GM21390 (cell line): ENCODE results near the gene TAF11L9.
"Not testable (repeated sequence)": the region's sequence is repeated elsewhere in the genome, so short reads cannot be mapped to it uniquely, and the experiment has no call there.

Source experiments
- ATAC-seq: cut with Tn5 transposase; IDR thresholded peaks from one replicate; pipeline ENCODE4 v1.9.1; 2021; ENCODE audit not compliant: unreplicated experiment

The TAF11L9 gene

DNA sequence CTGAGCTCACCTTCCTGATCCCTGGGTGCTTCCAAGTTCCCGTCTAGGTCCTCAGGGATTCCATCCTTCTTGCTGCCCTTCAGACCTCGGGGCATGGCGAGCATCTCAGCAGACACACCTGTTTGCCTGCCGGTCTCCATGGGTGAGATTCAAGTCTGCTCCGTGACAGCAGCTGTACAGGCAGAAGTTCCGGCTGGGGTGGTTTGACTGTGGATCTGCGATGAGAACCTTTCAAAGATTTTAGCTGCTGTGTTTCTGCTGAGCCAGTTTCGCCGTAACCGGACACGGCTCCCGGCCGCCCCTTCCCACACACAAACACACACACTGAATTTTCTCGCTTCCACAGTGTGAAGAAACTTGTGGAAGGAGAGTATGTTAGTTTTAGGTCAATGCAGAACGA, at the start of gene TAF11L9:
TAF11L9 (minus strand) TSS at position 140 of the 400 bp plus-strand sequence.
- not testable (repeated sequence) for ATAC-seq

DNA sequence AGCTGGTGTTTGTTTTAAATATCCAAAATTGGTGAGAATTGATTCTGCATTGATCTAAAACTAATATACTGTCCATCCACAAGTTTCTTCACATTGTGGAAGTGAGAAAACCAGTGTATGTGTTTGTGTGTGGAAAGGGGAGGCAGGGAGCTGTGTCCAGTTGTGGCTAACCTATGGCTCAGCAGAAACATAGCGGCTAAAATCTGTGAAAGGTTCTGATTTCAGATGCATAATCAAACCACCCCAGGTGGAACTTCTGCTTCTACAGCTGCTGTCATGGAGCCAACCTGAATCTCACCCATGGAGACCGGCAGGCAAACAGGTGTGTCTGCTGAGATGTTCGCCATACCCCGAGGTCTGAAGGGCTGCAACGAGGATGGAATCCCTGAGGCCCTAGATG, 40.0 kb upstream of the TAF11L9 start, which contains the start of gene TAF11L14:
TAF11L14 (plus strand) TSS at position 301 of the 400 bp plus-strand sequence.
- no peak for ATAC-seq

DNA sequence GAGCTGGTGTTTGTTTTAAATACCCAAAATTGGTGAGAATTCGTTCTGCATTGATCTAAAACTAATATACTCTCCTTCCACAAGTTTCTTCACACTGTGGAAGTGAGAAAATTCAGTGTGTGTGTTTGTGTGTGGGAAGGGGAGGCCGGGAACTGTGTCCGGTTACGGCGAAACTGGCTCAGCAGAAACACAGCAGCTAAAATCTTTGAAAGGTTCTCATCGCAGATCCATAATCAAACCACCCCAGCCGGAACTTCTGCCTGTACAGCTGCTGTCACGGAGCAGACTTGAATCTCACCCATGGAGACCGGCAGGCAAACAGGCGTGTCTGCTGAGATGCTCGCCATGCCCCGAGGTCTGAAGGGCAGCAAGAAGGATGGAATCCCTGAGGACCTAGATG, 37.6 kb upstream of the TAF11L9 start, which contains the start of gene TAF11L13:
TAF11L13 (plus strand) TSS at position 301 of the 400 bp plus-strand sequence.
- ATAC-seq, result not testable (repeated sequence)

DNA sequence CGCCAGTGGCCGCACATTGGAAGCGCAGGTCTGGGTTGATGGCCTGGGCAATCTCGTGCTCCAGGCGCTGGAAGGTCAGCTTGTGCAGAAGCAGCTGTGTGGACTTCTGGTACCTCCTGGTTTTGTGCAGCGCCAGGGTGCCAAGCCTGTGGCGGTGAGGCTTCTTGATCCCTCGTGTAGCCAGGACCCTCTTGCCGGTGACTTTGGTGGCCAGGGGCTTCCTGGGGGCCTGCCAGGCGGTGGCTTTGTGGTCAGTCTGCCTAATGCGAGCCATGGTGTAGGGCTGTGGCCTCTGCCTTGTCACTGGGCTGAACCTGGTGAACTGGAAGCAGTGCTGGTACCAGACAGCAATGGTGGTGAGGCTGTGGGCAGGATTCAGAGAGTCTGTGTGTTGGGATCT, 31.5 kb upstream of the TAF11L9 start:
- no peak for ATAC-seq

DNA sequence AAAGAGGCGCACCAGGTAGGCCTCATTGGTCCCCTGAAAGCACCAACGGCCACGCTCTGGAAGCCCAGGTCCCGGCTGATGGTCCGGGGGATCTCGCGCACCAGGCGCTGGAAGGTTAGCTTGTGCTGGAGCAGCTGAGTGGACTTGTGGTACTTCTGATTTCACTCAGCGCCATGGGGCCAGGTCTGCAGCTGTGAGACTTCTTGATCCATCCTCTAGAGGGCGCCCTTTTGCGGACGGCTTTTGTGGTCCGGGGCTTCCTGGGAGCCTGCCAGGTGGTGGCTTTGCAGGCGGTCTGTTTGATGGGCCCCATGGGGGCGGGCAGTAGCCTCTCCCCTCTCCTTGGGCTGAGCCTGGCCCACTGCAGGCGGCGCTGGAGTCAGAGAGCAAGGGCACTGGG, 26.4 kb upstream of the TAF11L9 start:
- ATAC-seq, result no peak

DNA sequence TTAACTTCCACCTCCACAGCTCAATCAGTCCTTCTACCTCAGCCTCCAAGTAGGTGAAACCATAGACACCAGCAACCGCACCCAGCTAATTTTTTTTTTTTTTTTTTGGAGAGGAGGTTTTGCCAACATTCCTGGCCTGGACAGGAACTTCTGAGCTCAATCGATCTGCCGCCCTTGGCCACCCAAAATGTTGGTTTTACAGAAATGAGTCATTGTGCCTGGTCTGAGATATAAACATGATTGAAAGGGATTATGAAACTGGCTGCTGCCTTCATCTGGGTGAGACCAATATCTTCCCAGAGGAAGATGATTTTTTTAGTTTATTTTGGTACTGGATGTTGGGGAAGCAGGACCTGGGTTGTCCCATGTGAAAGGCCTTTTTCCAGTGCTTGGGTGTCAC, 25.2 kb upstream of the TAF11L9 start:
- ATAC-seq, result no peak

DNA sequence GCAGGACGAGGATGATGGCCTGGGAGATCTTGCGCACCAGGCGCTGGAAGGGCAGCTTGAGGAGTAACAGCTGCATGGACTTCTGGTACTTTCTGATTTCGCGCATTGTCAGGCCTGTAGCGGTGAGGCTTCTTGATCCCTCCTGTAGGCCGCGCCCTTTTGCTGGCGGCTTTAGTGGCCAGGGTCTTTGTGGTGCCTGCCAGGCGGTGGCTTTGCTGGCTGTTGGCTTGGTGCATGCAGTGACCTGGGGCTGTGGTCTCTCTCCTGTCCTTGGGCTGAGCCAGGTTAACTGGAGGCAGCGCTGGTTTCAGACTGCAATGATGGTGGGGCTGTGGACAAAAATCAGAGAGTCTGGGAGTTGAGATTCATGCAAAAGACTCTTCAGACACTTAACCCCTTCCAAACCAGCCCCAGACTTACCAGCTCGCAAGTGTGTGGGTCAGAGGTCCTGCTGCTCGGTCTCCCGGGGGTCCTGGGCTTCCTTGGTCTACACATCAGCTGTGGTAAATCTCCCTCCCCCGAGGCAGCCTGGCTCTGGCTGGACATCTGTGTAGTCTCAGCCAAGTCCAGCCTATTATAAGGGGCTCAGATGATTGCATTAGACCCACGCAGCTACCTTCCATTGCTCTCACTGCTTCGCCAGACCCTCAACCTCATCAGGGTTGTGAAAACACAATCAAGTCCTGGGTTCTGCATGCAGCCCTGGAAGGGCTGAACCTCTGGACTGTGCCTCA, 20.8 kb upstream of the TAF11L9 start:
- ATAC-seq, result no peak

DNA sequence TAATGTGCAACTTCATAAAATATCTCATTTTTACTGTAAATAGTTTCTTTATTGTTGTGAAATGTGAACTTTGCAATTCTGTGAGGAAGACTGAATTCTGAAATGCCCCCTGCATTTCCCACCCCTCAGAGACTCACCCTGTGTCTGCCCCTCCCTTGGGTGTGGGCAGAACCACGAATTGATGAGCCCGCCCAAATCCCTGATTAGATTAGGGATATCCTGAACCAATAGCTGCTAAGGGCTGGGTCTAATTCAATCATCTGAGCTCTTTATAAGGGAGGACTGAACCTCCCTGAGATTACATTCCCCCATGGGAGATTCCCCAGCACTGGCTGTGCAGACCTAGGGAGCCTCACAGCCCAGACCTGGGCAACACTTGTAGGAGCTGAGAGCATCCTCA, 15.9 kb upstream of the TAF11L9 start, which contains the start of gene TAF11L12:
TAF11L12 (plus strand) TSS at position 301 of the 400 bp plus-strand sequence.
- not testable (repeated sequence) for ATAC-seq

DNA sequence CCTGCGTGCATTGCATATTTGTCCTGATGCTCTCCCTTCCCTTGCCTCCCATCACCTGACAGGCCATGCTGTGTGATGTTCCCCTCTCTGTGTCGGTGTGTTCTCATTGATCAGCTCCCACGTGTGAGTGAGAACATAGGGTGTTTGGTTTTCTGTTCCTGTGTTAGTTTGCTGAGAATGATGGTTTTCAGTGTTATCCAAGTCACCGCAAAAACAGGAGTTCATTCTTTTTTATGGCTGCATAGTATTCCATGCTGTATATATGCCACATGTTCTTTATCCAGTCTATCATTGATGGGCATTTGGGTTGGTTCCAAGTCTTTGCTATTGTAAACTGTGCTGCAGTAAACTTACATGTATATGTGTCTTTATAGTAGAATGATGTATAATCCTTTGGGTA, 13.3 kb upstream of the TAF11L9 start:
- not testable (repeated sequence) for ATAC-seq

DNA sequence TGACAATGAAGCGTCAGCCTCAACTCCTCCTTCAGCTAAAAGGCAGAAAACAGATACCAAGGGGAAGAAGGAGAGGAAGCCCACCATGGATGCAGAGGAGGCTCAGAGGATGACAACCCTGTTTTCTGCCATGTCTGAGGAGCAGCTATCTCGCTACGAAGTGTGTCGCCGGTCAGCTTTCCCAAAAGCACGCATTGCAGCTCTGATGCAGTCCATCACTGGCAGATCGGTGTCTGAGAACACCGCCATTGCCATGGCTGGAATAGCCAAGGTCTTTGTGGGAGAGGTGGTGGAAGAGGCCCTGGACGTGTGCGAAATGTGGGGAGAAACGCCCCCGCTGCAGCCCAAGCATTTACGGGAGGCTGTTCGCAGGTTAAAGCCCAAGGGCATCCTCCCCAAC, 10.8 kb upstream of the TAF11L9 start:
- ATAC-seq, result no peak

DNA sequence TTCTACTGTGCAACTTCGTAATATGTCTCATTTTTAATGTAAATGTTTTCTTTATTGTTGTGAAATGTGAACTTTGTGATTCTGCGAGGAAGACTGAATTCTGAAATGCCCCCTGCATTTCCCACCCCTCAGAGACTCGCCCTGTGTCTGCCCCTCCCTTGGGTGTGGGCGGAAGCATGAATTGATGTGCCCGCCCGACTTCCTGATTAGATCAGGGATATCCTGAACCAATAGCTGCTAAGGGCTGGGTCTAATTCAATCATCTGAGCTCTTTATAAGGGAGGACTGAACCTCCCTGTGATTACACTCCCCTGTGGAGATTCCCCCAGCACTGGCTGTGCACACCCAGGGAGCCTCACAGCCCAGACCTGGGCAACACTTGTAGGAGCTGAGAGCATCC, 9.7 kb upstream of the TAF11L9 start, which contains the start of gene TAF11L11:
TAF11L11 (plus strand) TSS at position 304 of the 400 bp plus-strand sequence.
- not testable (repeated sequence) for ATAC-seq

DNA sequence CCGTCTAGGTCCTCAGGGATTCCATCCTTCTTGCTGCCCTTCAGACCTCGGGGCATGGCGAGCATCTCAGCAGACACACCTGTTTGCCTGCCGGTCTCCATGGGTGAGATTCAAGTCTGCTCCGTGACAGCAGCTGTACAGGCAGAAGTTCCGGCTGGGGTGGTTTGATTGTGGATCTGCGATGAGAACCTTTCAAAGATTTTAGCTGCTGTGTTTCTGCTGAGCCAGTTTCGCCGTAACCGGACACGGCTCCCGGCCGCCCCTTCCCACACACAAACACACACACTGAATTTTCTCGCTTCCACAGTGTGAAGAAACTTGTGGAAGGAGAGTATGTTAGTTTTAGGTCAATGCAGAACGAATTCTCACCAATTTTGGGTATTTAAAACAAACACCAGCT, 3.5 kb upstream of the TAF11L9 start, which contains the start of gene TAF11L10:
TAF11L10 (minus strand) TSS at position 101 of the 400 bp plus-strand sequence.
- ATAC-seq, result not testable (repeated sequence)

DNA sequence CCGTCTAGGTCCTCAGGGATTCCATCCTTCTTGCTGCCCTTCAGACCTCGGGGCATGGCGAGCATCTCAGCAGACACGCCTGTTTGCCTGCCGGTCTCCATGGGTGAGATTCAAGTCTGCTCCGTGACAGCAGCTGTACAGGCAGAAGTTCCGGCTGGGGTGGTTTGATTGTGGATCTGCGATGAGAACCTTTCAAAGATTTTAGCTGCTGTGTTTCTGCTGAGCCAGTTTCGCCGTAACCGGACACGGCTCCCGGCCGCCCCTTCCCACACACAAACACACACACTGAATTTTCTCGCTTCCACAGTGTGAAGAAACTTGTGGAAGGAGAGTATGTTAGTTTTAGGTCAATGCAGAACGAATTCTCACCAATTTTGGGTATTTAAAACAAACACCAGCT, 3.3 kb downstream of the TAF11L9 start, which contains the start of gene TAF11L8:
TAF11L8 (minus strand) TSS at position 101 of the 400 bp plus-strand sequence.
- ATAC-seq, result not testable (repeated sequence)

DNA sequence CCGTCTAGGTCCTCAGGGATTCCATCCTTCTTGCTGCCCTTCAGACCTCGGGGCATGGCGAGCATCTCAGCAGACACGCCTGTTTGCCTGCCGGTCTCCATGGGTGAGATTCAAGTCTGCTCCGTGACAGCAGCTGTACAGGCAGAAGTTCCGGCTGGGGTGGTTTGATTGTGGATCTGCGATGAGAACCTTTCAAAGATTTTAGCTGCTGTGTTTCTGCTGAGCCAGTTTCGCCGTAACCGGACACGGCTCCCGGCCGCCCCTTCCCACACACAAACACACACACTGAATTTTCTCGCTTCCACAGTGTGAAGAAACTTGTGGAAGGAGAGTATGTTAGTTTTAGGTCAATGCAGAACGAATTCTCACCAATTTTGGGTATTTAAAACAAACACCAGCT, 8.5 kb downstream of the TAF11L9 start, which contains the start of gene TAF11L7:
TAF11L7 (minus strand) TSS at position 101 of the 400 bp plus-strand sequence.
- not testable (repeated sequence) for ATAC-seq
